HepG2 (cell line): ENCODE measurements around the gene CCDC74B. TPM values are rescaled to one million over a fixed set of nuclear protein-coding genes. Genes with fewer than 3 reads are reported as not detected.

Source experiments
- BHLHE40 ChIP-seq: IDR thresholded peaks from 2 replicates; pipeline ENCODE4 v1.6.1; 2011; ENCODE audit warnings: low read length, improper control_type of control experiment
- EEA1 ChIP-seq: sonication (generic); formaldehyde crosslinking; IDR thresholded peaks from 2 replicates; pipeline ENCODE4 v1.5.1; 2020; ENCODE audit warnings: mild to moderate bottlenecking, missing genetic modification reagents, borderline replicate concordance
- KAT2B ChIP-seq: fragments of 150-350 bp; IDR thresholded peaks from 2 replicates; pipeline ENCODE4 v1.6.1; 2014; ENCODE audit warnings: low read depth, low read length, borderline replicate concordance
- KLF15 ChIP-seq: sonication (generic); formaldehyde crosslinking; IDR thresholded peaks from 2 replicates; pipeline ENCODE4 v1.8.1; 2023; ENCODE audit warnings: borderline replicate concordance, mild to moderate bottlenecking, inconsistent platforms, missing genetic modification reagents, mixed read lengths
- MED13 ChIP-seq: sonication (generic); formaldehyde crosslinking; IDR thresholded peaks from 2 replicates; pipeline ENCODE4 v1.5.0; 2020; ENCODE audit warnings: missing genetic modification reagents
- RBFOX2 ChIP-seq: fragments of 200-400 bp; formaldehyde crosslinking; IDR thresholded peaks from 2 replicates; pipeline ENCODE4 v1.6.1; 2017; ENCODE audit warnings: low read depth, mild to moderate bottlenecking, low read length
- RXRB ChIP-seq: IDR thresholded peaks from 2 replicates; pipeline ENCODE4 v1.6.1; 2016; ENCODE audit warnings: borderline replicate concordance, missing genetic modification reagents, missing compliant biosample characterization
- SAP130 ChIP-seq: IDR thresholded peaks from 2 replicates; pipeline ENCODE4 v1.6.1; 2016; ENCODE audit warnings: low read depth
- SRSF9 ChIP-seq: fragments of 200-400 bp; formaldehyde crosslinking; IDR thresholded peaks from 2 replicates; pipeline ENCODE4 v1.6.1; 2018; ENCODE audit warnings: borderline replicate concordance, mild to moderate bottlenecking, low read depth, low read length; ENCODE audit not compliant: insufficient read depth, poor library complexity, severe bottlenecking
- TSC22D2 ChIP-seq: sonication (generic); formaldehyde crosslinking; IDR thresholded peaks from 2 replicates; pipeline ENCODE4 v1.5.1; 2020; ENCODE audit warnings: missing genetic modification reagents, mild to moderate bottlenecking, borderline replicate concordance
- ZNF292 ChIP-seq: sonication (generic); formaldehyde crosslinking; IDR thresholded peaks from 2 replicates; pipeline ENCODE4 v1.8.1; 2022; ENCODE audit warnings: mild to moderate bottlenecking, low read depth, missing genetic modification reagents, borderline replicate concordance
- ZNF430 ChIP-seq: sonication (generic); formaldehyde crosslinking; IDR thresholded peaks from 2 replicates; pipeline ENCODE4 v1.9.0; 2021; ENCODE audit warnings: mild to moderate bottlenecking, missing genetic modification reagents
- ZNF652 ChIP-seq: IDR thresholded peaks from 2 replicates; pipeline ENCODE4 v1.6.1; 2016; ENCODE audit warnings: low read depth, borderline replicate concordance
- ZNF782 ChIP-seq: sonication (generic); formaldehyde crosslinking; IDR thresholded peaks from 2 replicates; pipeline ENCODE4 v1.4.0; 2020; ENCODE audit warnings: missing genetic modification reagents, mild to moderate bottlenecking, borderline replicate concordance
- polyA plus RNA-seq, 8 experiments: library from polyadenylated mRNA; depleted of rRNA in 3 of 8; stranded (reverse) in 7 of 8; unstranded in 1 of 8; fragments of >200 nt; fragmentation: Illumina TruSeq in 4 of 8; extraction: Trizol in 4 of 8; gene quantifications; 2 replicates each; pipeline versions ENCODE4 v1.2.1 to v1.2.3, GENCODE V29; 2011 to 2016; ENCODE audit warnings: low read depth in 4 of 8, missing spikeins in 1 of 8, mixed read lengths in 1 of 8; ENCODE audit not compliant: insufficient read depth in 1 of 8
- total RNA-seq, 5 experiments: library from RNA; depleted of rRNA; stranded (reverse); fragments of >200 nt; fragmentation: Illumina TruSeq; extraction: Trizol; gene quantifications; 2 replicates each; pipeline ENCODE4 v1.2.3, GENCODE V29; 2016; ENCODE audit warnings: low read depth in 1 of 5
- TF ChIP-seq, protein P1 (sequence below): sonication (generic); IDR thresholded peaks from 2 replicates; pipeline ENCODE4 v1.6.1; 2016; ENCODE audit warnings: low read depth, borderline replicate concordance
- TF ChIP-seq, protein P2 (sequence below): sonication (generic); formaldehyde crosslinking; IDR thresholded peaks from 2 replicates; pipeline ENCODE4 v1.5.0; 2020; ENCODE audit warnings: missing genetic modification reagents
- TF ChIP-seq, protein P3 (sequence below): sonication (generic); formaldehyde crosslinking; IDR thresholded peaks from 2 replicates; pipeline ENCODE4 v1.8.1; 2023; ENCODE audit warnings: missing genetic modification reagents, inconsistent platforms, borderline replicate concordance
- TF ChIP-seq, protein P4 (sequence below): IDR thresholded peaks from 2 replicates; pipeline ENCODE4 v1.6.1; 2016; ENCODE audit warnings: missing compliant biosample characterization, missing genetic modification reagents, borderline replicate concordance
- TF ChIP-seq, protein P5 (sequence below): fragments of 450-650 bp; IDR thresholded peaks from 2 replicates; pipeline ENCODE4 v1.6.1; 2017; ENCODE audit warnings: mild to moderate bottlenecking

Gene CCDC74B
- total and polyA plus RNA-seq, 2 of the 13 experiments (the other 11 are each of a cell fraction or from before 2014, with no cell fraction given): 0.07 to 0.11 TPM

DNA sequence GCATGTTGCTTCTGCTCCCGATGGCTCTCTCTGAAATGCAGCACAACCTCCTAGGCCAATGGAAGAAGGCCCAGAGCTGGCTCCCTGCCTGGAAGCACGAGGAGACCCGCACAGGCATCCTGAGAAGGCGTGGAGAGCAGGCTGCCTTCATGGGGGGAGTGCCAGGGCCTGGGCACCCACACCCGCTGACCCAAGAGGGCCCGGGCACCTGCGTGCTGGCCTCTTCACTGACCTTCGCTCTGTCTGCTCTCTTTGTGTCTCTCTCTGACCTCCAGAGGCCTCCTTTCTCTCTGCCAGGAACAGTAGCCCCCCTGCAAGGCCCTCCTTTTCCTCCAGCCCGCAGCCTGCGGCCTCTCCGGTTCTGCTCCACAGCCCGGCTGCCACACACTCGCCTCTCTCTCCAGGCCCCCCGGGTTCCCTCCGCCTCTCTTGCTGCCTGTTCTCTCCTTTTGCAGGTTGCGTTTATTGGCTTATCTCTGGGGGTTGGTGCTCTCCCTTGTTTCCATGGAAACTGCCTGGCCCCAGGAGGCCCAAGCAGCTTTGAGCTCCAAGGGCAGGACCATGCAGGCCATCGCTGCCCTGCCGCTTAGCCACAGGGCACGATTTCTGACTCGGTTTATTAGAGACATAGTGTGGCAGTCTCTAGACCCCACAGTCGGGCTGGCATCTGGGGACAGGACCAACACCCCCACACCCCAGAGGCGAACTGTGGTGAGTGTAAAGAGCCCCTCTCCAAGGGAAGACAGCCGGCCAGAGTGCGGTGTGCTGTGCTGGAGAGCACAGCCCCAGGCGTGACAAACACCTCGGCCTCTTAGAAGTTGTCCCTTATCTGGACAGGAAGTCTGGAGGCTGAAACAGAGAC lies 38.8 kb upstream of the CCDC74B start (continued):
- TF ChIP-seq ZNF782 (CRISPR knock-in tag) (no peak), SAP130 (CRISPR knock-in tag) (peak; percentile 3; the same call in 1 of the 2 replicates), MED13 (CRISPR knock-in tag) (no peak), RBFOX2 (0 out of 2 replicates have a peak, but pooled peaks have one; percentile 45), ZNF292 (0 out of 2 replicates have a peak, but pooled peaks have one; percentile 35), RXRB (CRISPR knock-in tag) (no peak), ZNF430 (no peak), SRSF9 (no peak), ZNF652 (CRISPR knock-in tag) (no peak), TSC22D2 (CRISPR knock-in tag) (no peak), BHLHE40 (no peak), KAT2B (no peak), EEA1 (CRISPR knock-in tag) (0 out of 2 replicates have a peak, but pooled peaks have one; percentile 11), KLF15 (no peak)
- TF ChIP-seq, protein P1, sequence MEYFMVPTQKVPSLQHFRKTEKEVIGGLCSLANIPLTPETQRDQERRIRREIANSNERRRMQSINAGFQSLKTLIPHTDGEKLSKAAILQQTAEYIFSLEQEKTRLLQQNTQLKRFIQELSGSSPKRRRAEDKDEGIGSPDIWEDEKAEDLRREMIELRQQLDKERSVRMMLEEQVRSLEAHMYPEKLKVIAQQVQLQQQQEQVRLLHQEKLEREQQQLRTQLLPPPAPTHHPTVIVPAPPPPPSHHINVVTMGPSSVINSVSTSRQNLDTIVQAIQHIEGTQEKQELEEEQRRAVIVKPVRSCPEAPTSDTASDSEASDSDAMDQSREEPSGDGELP: no peak
- TF ChIP-seq, protein P2, sequence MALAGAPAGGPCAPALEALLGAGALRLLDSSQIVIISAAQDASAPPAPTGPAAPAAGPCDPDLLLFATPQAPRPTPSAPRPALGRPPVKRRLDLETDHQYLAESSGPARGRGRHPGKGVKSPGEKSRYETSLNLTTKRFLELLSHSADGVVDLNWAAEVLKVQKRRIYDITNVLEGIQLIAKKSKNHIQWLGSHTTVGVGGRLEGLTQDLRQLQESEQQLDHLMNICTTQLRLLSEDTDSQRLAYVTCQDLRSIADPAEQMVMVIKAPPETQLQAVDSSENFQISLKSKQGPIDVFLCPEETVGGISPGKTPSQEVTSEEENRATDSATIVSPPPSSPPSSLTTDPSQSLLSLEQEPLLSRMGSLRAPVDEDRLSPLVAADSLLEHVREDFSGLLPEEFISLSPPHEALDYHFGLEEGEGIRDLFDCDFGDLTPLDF (CRISPR knock-in tag): no peak
- TF ChIP-seq, protein P3, sequence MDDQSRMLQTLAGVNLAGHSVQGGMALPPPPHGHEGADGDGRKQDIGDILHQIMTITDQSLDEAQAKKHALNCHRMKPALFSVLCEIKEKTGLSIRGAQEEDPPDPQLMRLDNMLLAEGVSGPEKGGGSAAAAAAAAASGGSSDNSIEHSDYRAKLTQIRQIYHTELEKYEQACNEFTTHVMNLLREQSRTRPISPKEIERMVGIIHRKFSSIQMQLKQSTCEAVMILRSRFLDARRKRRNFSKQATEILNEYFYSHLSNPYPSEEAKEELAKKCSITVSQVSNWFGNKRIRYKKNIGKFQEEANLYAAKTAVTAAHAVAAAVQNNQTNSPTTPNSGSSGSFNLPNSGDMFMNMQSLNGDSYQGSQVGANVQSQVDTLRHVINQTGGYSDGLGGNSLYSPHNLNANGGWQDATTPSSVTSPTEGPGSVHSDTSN (CRISPR knock-in tag): no peak
- TF ChIP-seq, protein P4, sequence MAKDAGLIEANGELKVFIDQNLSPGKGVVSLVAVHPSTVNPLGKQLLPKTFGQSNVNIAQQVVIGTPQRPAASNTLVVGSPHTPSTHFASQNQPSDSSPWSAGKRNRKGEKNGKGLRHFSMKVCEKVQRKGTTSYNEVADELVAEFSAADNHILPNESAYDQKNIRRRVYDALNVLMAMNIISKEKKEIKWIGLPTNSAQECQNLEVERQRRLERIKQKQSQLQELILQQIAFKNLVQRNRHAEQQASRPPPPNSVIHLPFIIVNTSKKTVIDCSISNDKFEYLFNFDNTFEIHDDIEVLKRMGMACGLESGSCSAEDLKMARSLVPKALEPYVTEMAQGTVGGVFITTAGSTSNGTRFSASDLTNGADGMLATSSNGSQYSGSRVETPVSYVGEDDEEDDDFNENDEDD (CRISPR knock-in tag): 0 out of 2 replicates have a peak, but pooled peaks have one; percentile 14
- TF ChIP-seq, protein P5, sequence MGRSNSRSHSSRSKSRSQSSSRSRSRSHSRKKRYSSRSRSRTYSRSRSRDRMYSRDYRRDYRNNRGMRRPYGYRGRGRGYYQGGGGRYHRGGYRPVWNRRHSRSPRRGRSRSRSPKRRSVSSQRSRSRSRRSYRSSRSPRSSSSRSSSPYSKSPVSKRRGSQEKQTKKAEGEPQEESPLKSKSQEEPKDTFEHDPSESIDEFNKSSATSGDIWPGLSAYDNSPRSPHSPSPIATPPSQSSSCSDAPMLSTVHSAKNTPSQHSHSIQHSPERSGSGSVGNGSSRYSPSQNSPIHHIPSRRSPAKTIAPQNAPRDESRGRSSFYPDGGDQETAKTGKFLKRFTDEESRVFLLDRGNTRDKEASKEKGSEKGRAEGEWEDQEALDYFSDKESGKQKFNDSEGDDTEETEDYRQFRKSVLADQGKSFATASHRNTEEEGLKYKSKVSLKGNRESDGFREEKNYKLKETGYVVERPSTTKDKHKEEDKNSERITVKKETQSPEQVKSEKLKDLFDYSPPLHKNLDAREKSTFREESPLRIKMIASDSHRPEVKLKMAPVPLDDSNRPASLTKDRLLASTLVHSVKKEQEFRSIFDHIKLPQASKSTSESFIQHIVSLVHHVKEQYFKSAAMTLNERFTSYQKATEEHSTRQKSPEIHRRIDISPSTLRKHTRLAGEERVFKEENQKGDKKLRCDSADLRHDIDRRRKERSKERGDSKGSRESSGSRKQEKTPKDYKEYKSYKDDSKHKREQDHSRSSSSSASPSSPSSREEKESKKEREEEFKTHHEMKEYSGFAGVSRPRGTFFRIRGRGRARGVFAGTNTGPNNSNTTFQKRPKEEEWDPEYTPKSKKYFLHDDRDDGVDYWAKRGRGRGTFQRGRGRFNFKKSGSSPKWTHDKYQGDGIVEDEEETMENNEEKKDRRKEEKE: no peak
